ENCODE results near the gene DDR1.
"Not testable (repeated sequence)": the region's sequence is repeated elsewhere in the genome, so short reads cannot be mapped to it uniquely, and the experiment has no call there.

The DDR1 gene

DNA sequence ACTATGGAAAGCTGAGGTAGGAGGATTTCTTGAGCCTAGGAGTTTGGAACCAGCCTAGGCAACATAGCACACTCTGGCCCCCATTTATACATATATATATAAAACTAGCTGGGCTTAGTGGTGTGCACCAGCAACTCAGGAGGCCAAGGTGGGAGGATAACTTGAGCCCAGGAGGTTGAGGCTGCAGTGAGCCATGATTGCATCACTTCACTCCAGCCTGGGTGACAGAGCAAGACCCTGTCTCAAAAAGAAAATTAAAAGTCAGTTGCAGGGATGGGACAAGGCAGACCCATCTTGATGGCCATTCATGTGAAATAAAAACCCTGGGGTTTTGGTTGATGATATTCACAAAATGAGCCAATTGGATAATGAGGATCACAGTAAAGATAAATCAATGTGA lies 17.1 kb downstream of the DDR1 start:
- DNase-seq (ENCODE audit: extremely low read depth, low read depth) = no peak

DNA sequence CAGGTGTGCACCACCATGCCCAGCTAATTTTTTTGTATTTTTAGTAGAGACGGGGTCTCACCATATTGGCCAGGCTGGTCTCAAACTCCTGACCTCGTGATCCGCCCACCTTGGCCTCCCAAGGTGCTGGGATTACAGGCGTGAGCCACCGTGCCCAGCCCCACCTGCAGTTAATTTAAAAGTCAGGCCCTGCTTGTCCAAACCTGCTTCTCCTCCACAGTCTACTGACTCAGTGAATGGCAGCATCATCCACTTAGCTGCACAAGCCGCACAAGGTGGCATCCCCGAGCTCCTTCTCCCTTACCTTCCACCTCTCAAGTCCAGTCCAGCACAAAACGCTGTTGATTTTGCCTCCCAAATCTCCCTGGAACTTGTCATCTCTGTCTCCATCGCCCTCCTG lies 17.9 kb downstream of the DDR1 start:
- DNase-seq (ENCODE audit: extremely low read depth, low read depth) = not testable (repeated sequence)

More for the DNA sequence above, 17.1 kb downstream of the DDR1 start:
- TF ChIP-seq, protein P1, sequence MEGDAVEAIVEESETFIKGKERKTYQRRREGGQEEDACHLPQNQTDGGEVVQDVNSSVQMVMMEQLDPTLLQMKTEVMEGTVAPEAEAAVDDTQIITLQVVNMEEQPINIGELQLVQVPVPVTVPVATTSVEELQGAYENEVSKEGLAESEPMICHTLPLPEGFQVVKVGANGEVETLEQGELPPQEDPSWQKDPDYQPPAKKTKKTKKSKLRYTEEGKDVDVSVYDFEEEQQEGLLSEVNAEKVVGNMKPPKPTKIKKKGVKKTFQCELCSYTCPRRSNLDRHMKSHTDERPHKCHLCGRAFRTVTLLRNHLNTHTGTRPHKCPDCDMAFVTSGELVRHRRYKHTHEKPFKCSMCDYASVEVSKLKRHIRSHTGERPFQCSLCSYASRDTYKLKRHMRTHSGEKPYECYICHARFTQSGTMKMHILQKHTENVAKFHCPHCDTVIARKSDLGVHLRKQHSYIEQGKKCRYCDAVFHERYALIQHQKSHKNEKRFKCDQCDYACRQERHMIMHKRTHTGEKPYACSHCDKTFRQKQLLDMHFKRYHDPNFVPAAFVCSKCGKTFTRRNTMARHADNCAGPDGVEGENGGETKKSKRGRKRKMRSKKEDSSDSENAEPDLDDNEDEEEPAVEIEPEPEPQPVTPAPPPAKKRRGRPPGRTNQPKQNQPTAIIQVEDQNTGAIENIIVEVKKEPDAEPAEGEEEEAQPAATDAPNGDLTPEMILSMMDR (IDR thresholded peaks at IDR 0.05; ENCODE audit: low read depth, low read length) = no peak

GRCh38 chr6:30902709-30903108 lies 18.4 kb downstream of the DDR1 start:
- DNase-seq (ENCODE audit: extremely low read depth, low read depth) = no peak
- TF ChIP-seq, protein P1 (IDR thresholded peaks at IDR 0.05; ENCODE audit: low read depth, low read length) = no peak

DNA sequence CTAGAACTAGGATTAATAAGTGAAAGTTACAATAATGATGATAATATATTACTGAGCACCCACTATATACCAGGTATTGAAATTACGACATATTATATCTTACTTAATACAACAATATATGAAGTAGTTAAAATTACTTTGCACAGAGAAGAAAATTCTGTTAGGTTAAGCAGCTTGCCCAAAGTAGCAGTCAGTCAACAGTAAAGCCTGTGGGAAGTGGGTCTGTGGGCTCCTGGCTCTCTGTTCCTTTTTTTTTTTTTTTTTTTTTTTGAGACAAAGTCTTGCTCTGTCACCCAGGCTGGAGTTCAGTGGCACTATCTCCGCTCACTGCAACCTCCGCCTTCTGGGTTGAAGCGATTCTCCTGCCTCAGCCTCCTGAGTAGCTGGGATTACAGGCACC lies 18.9 kb downstream of the DDR1 start:
- DNase-seq (ENCODE audit: extremely low read depth, low read depth) = no peak
- TF ChIP-seq, protein P1 (IDR thresholded peaks at IDR 0.05; ENCODE audit: low read depth, low read length) = no peak

DNA sequence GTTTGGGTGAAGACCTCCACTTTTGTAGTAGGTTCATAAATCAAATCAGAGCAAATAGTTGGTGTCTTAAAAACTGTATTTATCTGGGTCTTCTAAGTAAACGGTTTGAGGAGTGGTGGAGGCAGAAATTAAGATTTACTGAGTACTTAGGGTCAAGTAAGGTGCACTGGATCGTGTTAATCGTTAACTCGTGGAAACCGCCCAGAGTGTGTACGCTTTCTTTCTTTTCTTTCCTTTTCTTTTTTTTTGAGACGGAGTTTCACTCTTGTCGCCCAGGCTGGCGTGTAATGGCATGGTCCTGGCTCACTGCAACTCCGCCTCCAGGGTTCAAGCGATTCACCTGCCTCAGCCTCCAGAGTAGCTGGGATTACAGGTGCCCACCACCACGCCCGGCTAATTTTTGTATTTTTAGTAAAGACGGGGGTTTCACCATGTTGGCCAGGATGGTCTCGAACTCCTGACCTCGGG lies 23.0 kb downstream of the DDR1 start:
- DNase-seq (ENCODE audit: extremely low read depth, low read depth) = not testable (repeated sequence)

DNA sequence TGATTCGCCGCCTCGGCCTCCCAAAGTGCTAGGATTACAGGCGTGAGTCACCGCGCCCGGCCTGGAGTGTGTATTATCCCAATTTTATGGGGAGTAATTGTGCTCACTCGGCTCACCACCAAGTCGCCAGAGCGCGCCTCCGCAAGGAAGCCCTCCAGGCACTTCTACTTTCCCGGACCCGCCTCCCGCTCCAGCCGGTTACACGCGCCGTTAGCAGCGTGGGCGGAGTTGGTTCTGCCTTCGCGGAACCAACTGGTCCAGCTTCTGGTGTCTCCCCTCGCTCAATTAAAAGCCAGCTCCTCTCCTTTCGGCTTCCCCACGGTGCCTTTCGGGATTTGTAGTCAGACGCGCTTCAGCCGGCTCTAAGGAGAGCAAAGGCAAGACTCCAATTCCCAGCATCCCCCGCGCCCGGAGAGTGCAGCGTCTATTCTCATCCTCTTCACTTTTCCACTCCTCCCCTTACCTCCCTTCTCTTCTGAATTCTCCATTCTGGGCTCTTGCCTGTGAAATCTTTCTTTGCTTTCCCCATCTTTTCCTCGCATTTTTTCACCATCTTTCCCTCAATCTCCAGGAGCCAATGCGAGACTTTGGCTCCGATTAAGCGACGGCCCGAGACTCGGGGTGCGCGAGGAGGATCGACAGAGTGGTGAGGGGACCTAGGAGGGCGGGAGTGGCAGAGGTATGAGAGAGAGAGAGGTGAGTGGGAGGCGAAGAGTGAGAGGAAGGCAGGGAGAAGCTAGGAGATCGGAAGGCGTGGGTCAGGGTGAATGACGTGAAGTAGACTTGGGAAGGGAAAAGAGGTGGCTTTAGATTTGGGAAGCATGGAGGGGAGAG lies 23.7 kb downstream of the DDR1 start, which contains the start of gene GTF2H4:
Gene GTF2H4 (plus strand): TSS at position 450 of the 834 bp plus-strand sequence.
- TF ChIP-seq, protein P1 (IDR thresholded peaks at IDR 0.05; ENCODE audit: low read depth, low read length) = no peak
- peak; percentile 96 for DNase-seq (ENCODE audit: extremely low read depth, low read depth)

DNA sequence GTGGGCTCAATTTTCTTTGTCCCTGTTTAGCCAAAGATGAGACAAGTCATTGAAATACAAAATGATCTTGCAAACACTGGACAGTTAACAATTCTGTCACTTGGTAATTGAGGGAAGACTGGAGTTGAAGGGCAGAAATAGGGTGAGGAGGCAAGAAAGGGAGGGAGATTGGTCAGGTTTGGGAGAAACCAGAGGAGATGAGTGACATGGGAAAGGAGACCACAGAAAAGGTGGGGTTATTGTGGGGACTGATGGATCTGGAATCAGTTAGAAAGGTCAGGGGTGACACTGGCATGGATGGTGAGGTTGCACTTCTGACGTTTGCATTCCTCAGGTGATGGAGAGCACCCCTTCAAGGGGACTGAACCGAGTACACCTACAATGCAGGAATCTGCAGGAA lies 24.4 kb downstream of the DDR1 start:
- TF ChIP-seq, protein P1 (IDR thresholded peaks at IDR 0.05; ENCODE audit: low read depth, low read length) = no peak
- no peak for DNase-seq (ENCODE audit: extremely low read depth, low read depth)

DNA sequence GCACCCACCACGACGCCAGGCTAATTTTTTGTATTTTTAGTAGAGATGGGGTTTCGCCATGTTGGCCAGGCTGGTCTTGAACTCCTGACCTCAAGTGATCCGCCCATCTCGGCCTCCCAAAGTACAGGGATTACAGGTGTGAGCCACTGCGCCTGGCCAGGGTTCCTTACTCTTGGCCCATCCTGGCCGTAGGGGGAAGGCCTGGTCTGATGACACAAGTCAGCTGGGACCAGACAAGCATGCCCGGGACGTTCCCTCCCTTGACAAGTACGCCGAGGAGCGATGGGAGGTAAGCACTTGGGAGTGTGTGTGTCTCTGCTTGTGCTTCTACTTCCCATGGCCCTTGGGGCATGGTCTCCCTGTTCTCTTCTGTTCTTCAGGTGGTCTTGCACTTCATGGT lies 26.2 kb downstream of the DDR1 start:
- DNase-seq (ENCODE audit: extremely low read depth, low read depth) = not testable (repeated sequence)

Measured in AG09319 (cell line).